Measurements from ENCODE around the gene EPB41L2.

DNA sequence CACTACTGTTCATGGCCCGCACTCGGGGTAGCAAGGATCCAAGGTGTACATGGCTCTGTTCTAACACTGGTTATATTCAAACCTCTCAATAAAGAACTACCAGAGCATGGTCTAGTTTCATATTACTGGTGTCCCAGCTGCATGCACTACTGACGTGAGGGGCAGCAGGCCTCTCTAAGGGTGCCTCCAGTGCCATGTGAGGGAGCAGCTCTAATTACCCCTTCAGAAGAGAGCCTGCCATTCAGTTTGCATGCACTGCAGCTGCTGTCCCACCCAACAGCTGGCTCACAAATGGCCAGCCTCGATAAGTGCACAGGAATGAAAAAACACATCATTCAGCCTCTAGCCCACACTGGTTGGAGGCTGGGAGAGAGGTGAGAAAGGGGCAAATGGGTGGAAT, 150.6 kb downstream of the EPB41L2 start:
- TF ChIP-seq, protein P1, sequence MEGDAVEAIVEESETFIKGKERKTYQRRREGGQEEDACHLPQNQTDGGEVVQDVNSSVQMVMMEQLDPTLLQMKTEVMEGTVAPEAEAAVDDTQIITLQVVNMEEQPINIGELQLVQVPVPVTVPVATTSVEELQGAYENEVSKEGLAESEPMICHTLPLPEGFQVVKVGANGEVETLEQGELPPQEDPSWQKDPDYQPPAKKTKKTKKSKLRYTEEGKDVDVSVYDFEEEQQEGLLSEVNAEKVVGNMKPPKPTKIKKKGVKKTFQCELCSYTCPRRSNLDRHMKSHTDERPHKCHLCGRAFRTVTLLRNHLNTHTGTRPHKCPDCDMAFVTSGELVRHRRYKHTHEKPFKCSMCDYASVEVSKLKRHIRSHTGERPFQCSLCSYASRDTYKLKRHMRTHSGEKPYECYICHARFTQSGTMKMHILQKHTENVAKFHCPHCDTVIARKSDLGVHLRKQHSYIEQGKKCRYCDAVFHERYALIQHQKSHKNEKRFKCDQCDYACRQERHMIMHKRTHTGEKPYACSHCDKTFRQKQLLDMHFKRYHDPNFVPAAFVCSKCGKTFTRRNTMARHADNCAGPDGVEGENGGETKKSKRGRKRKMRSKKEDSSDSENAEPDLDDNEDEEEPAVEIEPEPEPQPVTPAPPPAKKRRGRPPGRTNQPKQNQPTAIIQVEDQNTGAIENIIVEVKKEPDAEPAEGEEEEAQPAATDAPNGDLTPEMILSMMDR (IDR thresholded peaks at IDR 0.05), result no peak
- TF ChIP-seq ESRRA (CRISPR knock-in tag; IDR thresholded peaks at IDR 0.05; ENCODE audit: borderline replicate concordance) (no peak), NR1H2 (CRISPR knock-in tag; IDR thresholded peaks at IDR 0.05) (no peak), FOXK1 (CRISPR knock-in tag; IDR thresholded peaks at IDR 0.05) (no peak), RELA (CRISPR knock-in tag; IDR thresholded peaks at IDR 0.05; ENCODE audit: borderline replicate concordance) (no peak), SP1 (CRISPR knock-in tag; conservative IDR thresholded peaks at IDR 0.05) (no peak), NFYB (CRISPR knock-in tag; conservative IDR thresholded peaks at IDR 0.05; ENCODE audit: low read depth) (no peak)
- TF ChIP-seq, protein P2, sequence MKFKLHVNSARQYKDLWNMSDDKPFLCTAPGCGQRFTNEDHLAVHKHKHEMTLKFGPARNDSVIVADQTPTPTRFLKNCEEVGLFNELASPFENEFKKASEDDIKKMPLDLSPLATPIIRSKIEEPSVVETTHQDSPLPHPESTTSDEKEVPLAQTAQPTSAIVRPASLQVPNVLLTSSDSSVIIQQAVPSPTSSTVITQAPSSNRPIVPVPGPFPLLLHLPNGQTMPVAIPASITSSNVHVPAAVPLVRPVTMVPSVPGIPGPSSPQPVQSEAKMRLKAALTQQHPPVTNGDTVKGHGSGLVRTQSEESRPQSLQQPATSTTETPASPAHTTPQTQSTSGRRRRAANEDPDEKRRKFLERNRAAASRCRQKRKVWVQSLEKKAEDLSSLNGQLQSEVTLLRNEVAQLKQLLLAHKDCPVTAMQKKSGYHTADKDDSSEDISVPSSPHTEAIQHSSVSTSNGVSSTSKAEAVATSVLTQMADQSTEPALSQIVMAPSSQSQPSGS (CRISPR knock-in tag; IDR thresholded peaks at IDR 0.05; ENCODE audit: borderline replicate concordance, low read depth), result no peak
